ENCODE measurements around the gene SLC43A1. TPM values are rescaled to one million over a fixed set of nuclear protein-coding genes. Genes with fewer than 3 reads are reported as not detected.
A peak's percentile ranks its signal among the peaks of the same experiment; 100 is the strongest.

Gene SLC43A1
- 10 to 100 TPM; 36.8 to 37.1 TPM for total RNA-seq

GRCh38 chr11:57515332-57516060, at the start of gene SLC43A1:
SLC43A1 (minus strand) TSS chr11:57515702; CDS start chr11:57514111, 1,591 bp downstream.
- Mint-ChIP-seq H3K9me3 (no peaks in the 10 kb centered on the region), H3K36me3 (peaks cover 3% of the 10 kb centered on the region), H3K27me3 (no peaks in the 10 kb centered on the region), H3K27ac (peak within 1 kb of the TSS; percentile 92), H3K4me1 (peaks cover 30% of the 10 kb centered on the region), H3K4me3 (peak within 1 kb of the TSS; percentile 100)
- peak; percentile 48 for DNase-seq

GRCh38 chr11:57562596-57562995, 47.1 kb upstream of the SLC43A1 start:
- H3K27ac Mint-ChIP-seq, result peak overlapping the region; percentile 73

DNA sequence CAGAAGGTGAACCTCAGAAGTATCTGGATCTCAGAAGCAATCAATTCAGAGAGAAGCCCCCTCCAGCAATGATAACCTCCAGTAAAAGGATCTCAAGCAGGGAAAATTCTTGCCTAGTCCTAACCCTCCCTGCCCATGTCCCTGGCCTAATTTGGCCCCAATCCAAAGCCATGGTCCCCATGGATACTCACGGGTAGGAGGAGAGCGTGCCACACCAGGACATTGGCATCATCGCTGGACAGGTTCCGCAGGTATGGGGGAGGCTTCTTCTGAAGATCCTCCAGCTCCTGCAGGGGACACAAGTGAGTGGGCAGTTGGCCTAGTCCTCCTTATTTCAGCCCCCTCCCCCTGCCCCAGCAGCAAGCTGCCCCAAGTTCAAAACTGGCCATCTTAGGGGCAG, 44.6 kb upstream of the SLC43A1 start:
- Mint-ChIP-seq H3K4me1 (peaks cover 36% of the 10 kb centered on the region), H3K9me3 (no peaks in the 10 kb centered on the region), H3K36me3 (peaks cover 31% of the 10 kb centered on the region), H3K27ac (peak overlapping the region; percentile 38), H3K27me3 (no peaks in the 10 kb centered on the region), H3K4me3 (no peak overlapping the region)
- DNase-seq, result no peak

More at GRCh38 chr11:57562596-57562995, 47.1 kb upstream of the SLC43A1 start:
- peaks cover 38% of the 10 kb centered on the region for H3K4me1 Mint-ChIP-seq
- peak overlapping the region; percentile 44 for H3K4me3 Mint-ChIP-seq
- H3K36me3 Mint-ChIP-seq, result peaks cover 41% of the 10 kb centered on the region
- no peak for DNase-seq
- peaks cover 3% of the 10 kb centered on the region for H3K27me3 Mint-ChIP-seq
- no peaks in the 10 kb centered on the region for H3K9me3 Mint-ChIP-seq

DNA sequence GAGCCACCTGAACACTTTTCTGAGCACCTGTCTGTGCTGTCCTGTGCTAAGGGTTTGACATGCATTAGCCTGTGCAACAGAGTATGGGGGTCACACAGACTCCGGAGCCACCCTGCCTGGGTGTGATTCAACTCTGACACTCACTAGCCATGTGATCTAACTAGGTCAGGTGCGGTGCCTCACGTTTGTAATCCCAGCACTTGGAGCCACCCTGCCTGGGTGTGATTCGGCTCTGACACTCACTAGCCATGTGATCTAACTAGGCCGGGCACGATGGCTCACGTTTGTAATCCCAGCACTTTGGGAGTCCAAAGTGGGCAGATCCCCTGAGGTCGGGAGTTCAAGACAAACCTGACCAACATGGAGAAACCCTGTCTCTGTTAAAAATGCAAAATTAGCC, 40.5 kb upstream of the SLC43A1 start:
- Mint-ChIP-seq H3K9me3 (no peaks in the 10 kb centered on the region), H3K4me1 (peaks cover 7% of the 10 kb centered on the region), H3K27me3 (no peaks in the 10 kb centered on the region), H3K27ac (no peak overlapping the region), H3K4me3 (no peak overlapping the region), H3K36me3 (peaks cover 32% of the 10 kb centered on the region)
- DNase-seq, result no peak

GRCh38 chr11:57555393-57555792, 39.9 kb upstream of the SLC43A1 start:
- H3K36me3 Mint-ChIP-seq, result peaks cover 32% of the 10 kb centered on the region
- H3K27ac Mint-ChIP-seq, result no peak overlapping the region
- peaks cover 6% of the 10 kb centered on the region for H3K4me1 Mint-ChIP-seq
- no peak overlapping the region for H3K4me3 Mint-ChIP-seq
- no peak for DNase-seq
- no peaks in the 10 kb centered on the region for H3K9me3 Mint-ChIP-seq
- H3K27me3 Mint-ChIP-seq, result no peaks in the 10 kb centered on the region

- Mint-ChIP-seq H3K27ac (peak overlapping the region; percentile 38), H3K36me3 (peaks cover 39% of the 10 kb centered on the region), H3K4me3 (no peak overlapping the region), H3K9me3 (no peaks in the 10 kb centered on the region), H3K27me3 (no peaks in the 10 kb centered on the region), H3K4me1 (peaks cover 11% of the 10 kb centered on the region)
- no peak for DNase-seq
Observed at GRCh38 chr11:57552479-57552878, 37.0 kb upstream of the SLC43A1 start.

GRCh38 chr11:57551941-57552340, 36.4 kb upstream of the SLC43A1 start:
- Mint-ChIP-seq H3K36me3 (peaks cover 40% of the 10 kb centered on the region), H3K4me1 (peaks cover 14% of the 10 kb centered on the region), H3K9me3 (no peaks in the 10 kb centered on the region), H3K27me3 (no peaks in the 10 kb centered on the region), H3K4me3 (no peak overlapping the region), H3K27ac (peak overlapping the region; percentile 29)
- no peak for DNase-seq

DNA sequence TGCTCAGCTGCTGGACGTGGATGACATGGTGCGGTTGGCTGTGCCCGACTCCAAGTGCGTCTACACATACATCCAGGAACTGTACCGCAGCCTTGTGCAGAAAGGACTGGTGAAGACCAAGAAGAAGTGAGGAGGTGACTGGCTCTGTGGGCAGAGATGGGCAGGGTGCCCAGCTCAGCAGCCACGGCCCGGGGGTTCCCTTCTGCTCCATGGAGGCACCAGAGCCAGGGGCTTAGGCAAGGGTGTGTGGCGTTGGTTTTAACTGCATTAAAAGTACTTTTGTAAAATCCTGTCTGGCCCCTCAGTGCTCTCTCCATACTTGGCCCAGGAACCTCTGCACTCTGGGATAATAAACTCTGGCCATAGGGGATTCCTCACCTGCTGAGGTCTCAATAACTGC, 34.5 kb upstream of the SLC43A1 start:
- Mint-ChIP-seq H3K27ac (no peak overlapping the region), H3K4me1 (peaks cover 14% of the 10 kb centered on the region), H3K27me3 (no peaks in the 10 kb centered on the region), H3K4me3 (no peak overlapping the region), H3K9me3 (no peaks in the 10 kb centered on the region), H3K36me3 (peaks cover 36% of the 10 kb centered on the region)
- DNase-seq, result no peak

GRCh38 chr11:57547854-57548377, 32.4 kb upstream of the SLC43A1 start:
- peak; percentile 26 for DNase-seq
- peak overlapping the region; percentile 69 for H3K27ac Mint-ChIP-seq
- no peaks in the 10 kb centered on the region for H3K9me3 Mint-ChIP-seq
- H3K27me3 Mint-ChIP-seq, result no peaks in the 10 kb centered on the region
- H3K4me3 Mint-ChIP-seq, result no peak overlapping the region
- H3K4me1 Mint-ChIP-seq, result peaks cover 14% of the 10 kb centered on the region
- peaks cover 27% of the 10 kb centered on the region for H3K36me3 Mint-ChIP-seq

- Mint-ChIP-seq H3K4me3 (no peak overlapping the region), H3K27me3 (no peaks in the 10 kb centered on the region), H3K9me3 (no peaks in the 10 kb centered on the region), H3K4me1 (peaks cover 14% of the 10 kb centered on the region), H3K27ac (peak overlapping the region; percentile 74), H3K36me3 (peaks cover 19% of the 10 kb centered on the region)
- no peak for DNase-seq
Observed at GRCh38 chr11:57546869-57547475, 31.5 kb upstream of the SLC43A1 start.

GRCh38 chr11:57546451-57546850, 30.9 kb upstream of the SLC43A1 start:
- no peak for DNase-seq
- Mint-ChIP-seq H3K36me3 (peaks cover 15% of the 10 kb centered on the region), H3K27ac (no peak overlapping the region), H3K4me1 (peaks cover 14% of the 10 kb centered on the region), H3K27me3 (no peaks in the 10 kb centered on the region), H3K4me3 (no peak overlapping the region), H3K9me3 (no peaks in the 10 kb centered on the region)

DNA sequence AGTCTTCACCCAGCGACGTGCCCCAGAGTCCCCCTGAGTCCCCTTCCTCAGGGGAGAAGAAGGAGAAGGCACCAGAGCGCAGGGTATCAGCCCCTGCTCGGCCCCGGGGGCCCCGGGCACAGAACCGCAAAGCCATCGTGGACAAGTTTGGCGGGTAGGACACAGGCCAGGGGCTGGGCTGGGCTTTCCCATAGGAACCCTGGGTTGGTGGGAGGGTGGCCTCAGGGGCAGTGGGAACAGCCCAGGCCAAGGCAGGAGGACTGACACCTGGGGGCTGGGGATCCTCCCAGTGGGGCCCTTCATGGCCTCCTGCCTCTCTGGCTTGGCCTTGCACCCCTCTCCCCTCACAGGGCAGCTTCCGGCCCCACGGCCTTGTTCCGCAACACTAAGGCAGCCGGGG, 30.4 kb upstream of the SLC43A1 start:
- no peak for DNase-seq
- H3K9me3 Mint-ChIP-seq, result no peaks in the 10 kb centered on the region
- H3K36me3 Mint-ChIP-seq, result peaks cover 15% of the 10 kb centered on the region
- no peak overlapping the region for H3K4me3 Mint-ChIP-seq
- H3K27me3 Mint-ChIP-seq, result no peaks in the 10 kb centered on the region
- H3K4me1 Mint-ChIP-seq, result peaks cover 14% of the 10 kb centered on the region
- H3K27ac Mint-ChIP-seq, result no peak overlapping the region

DNA sequence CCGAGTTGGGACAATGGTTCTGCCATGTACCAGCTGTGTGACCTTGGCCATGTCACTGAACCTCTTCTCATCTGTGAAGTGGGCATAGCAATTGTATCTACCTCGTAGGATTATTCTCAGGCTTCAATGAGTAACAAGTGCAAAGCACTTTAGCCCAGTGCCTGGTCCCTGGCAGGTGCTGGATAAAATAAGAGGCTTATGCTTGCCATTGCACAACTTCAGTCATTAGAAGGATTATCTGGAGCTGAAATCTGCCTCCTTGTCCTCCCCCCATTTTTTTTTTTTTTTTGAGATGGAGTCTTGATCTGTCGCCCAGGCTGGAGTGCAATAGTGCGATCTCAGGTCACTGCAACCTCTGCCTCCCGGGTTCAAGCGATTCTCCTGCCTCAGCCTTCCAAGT, 29.1 kb upstream of the SLC43A1 start:
- Mint-ChIP-seq H3K4me3 (no peak overlapping the region), H3K27me3 (no peaks in the 10 kb centered on the region), H3K27ac (no peak overlapping the region), H3K36me3 (peaks cover 12% of the 10 kb centered on the region), H3K4me1 (peaks cover 14% of the 10 kb centered on the region), H3K9me3 (no peaks in the 10 kb centered on the region)
- no peak for DNase-seq

- H3K27ac Mint-ChIP-seq, result no peak overlapping the region
- no peaks in the 10 kb centered on the region for H3K9me3 Mint-ChIP-seq
Observed at GRCh38 chr11:57543593-57543992, 28.1 kb upstream of the SLC43A1 start.

DNA sequence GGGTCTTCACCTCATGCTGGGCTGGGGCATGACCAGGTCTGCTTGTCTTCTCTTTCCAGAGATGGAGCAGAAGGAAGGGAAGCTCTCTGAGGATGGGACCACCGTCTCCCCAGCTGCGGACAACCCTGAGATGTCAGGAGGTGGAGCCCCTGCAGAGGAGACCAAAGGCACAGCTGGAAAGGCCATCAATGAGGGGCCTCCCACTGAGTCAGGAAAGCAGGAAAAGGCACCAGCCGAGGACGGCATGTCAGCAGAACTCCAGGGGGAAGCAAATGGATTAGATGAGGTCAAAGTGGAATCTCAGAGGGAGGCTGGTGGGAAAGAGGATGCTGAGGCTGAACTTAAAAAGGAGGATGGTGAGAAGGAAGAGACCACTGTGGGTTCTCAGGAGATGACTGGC, 27.1 kb upstream of the SLC43A1 start:
- H3K4me3 Mint-ChIP-seq, result no peak overlapping the region
- H3K4me1 Mint-ChIP-seq, result peaks cover 6% of the 10 kb centered on the region
- DNase-seq, result no peak
- no peaks in the 10 kb centered on the region for H3K27me3 Mint-ChIP-seq
- H3K36me3 Mint-ChIP-seq, result peaks cover 5% of the 10 kb centered on the region
- H3K9me3 Mint-ChIP-seq, result no peaks in the 10 kb centered on the region
- H3K27ac Mint-ChIP-seq, result no peak overlapping the region

More at GRCh38 chr11:57543593-57543992, 28.1 kb upstream of the SLC43A1 start:
- Mint-ChIP-seq H3K27me3 (no peaks in the 10 kb centered on the region), H3K4me1 (peaks cover 14% of the 10 kb centered on the region), H3K4me3 (no peak overlapping the region), H3K36me3 (peaks cover 11% of the 10 kb centered on the region)
- DNase-seq, result no peak

All from activated naive CD8-positive, alpha-beta T cell treated with anti-CD3 and anti-CD28 coated beads for 36 hours (primary cell).